Activated CD4-positive, alpha-beta memory T cell treated with anti-CD3 and anti-CD28 coated beads, Interleukin-2, amount 10 ng/mL, durations not matched to agents 7 days and 5 days (primary cell): ENCODE measurements around the gene BCAN. TPM values are rescaled to one million over a fixed set of nuclear protein-coding genes. Genes with fewer than 3 reads are reported as not detected.

Experiments
- CTCF ChIA-PET: fragments of 350-600 bp; sonication (Branson Sonifier 250); formaldehyde crosslinking; loops from one replicate; lab custom pipeline; 2021; ENCODE audit warnings: antibody characterized with exemption, inconsistent platforms; lab: Charles Lee
- POLR2A ChIA-PET: fragments of 350-600 bp; sonication (Branson Sonifier 250); formaldehyde crosslinking; loops from one replicate; lab custom pipeline; 2021; ENCODE audit warnings: antibody characterized with exemption; lab: Charles Lee
- DNase-seq: peaks from one replicate; pipeline ENCODE4 v3.0.0-alpha.2; 2020
- H3K27ac Mint-ChIP-seq: one replicate; pipeline ENCODE4 v1.8.0; 2021; ENCODE audit warnings: mild to moderate bottlenecking, mixed read lengths
- H3K27me3 Mint-ChIP-seq: one replicate; pipeline ENCODE4 v1.8.0; 2021; ENCODE audit warnings: mixed read lengths
- H3K36me3 Mint-ChIP-seq: one replicate; pipeline ENCODE4 v1.8.0; 2021; ENCODE audit warnings: low read depth, mixed read lengths
- H3K4me1 Mint-ChIP-seq: one replicate; pipeline ENCODE4 v1.8.0; 2021; ENCODE audit warnings: mixed read lengths
- H3K4me3 Mint-ChIP-seq: one replicate; pipeline ENCODE4 v1.8.0; 2021; ENCODE audit warnings: mild to moderate bottlenecking, mixed read lengths
- H3K9me3 Mint-ChIP-seq: one replicate; pipeline ENCODE4 v1.8.0; 2021; ENCODE audit warnings: mixed read lengths
- total RNA-seq, 2 experiments: library from RNA; stranded (reverse); gene quantifications; one replicate each; pipeline ENCODE4 v1.2.3, GENCODE V29; 2021

The BCAN gene
- total RNA-seq, 2 experiments from 2014 or later = not detected

DNA sequence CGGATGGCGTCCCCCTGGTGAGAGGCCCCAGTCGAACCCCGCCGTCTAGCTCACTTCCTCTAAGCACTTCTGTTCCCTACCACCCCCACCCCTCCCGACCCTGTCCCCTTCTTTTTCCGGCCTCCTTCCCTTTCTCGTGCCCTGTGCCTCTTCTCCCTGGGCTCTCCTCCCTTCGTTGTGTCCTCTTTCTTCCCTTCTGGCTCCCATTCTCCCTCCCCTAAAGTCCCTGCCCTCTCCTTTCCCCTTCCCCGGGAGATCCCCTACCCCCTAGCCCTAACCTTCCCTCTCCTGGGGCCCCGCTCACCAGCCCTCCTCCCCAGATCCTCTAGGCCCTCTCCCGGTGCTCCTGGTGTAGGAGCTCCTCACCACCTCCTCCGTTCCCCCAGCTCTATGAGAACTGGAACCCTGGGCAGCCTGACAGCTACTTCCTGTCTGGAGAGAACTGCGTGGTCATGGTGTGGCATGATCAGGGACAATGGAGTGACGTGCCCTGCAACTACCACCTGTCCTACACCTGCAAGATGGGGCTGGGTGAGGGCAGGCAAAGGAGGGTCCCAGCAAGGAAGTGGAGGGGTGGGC is 15.9 kb downstream of the BCAN start:
- POLR2A ChIA-PET = no interaction called here
- Mint-ChIP-seq H3K9me3 (no peaks in the 10 kb centered on the region), H3K4me1 (peaks cover 59% of the 10 kb centered on the region), H3K27me3 (peaks cover 48% of the 10 kb centered on the region), H3K4me3 (no peak overlapping the region), H3K27ac (peak overlapping the region; percentile 18), H3K36me3 (peaks cover 3% of the 10 kb centered on the region)
- DNase-seq = no peak
- CTCF ChIA-PET = interaction anchor here (0.9 to 8.7 kb wide), 10 partner anchors 8 to 274 kb away, joined by 3 to 275 read pairs (median 10); partner anchors contain the start of genes BCAN, HAPLN2, ISG20L2 and METTL25B

DNA sequence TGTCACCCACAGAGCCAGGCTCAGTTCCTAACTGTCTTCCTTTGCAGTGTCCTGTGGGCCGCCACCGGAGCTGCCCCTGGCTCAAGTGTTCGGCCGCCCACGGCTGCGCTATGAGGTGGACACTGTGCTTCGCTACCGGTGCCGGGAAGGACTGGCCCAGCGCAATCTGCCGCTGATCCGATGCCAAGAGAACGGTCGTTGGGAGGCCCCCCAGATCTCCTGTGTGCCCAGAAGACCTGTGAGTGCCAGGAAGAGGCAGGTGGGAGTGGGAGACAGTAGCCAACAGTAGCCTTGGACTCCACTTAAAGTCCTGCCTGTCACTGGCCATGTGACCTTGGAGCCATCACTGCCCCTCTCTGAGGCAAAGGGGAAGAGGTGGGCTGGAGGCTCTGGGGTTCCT is 16.6 kb downstream of the BCAN start:
- Mint-ChIP-seq H3K9me3 (no peaks in the 10 kb centered on the region), H3K27ac (no peak overlapping the region), H3K4me3 (no peak overlapping the region), H3K4me1 (peaks cover 64% of the 10 kb centered on the region), H3K27me3 (peaks cover 41% of the 10 kb centered on the region), H3K36me3 (peaks cover 3% of the 10 kb centered on the region)
- CTCF ChIA-PET = interaction anchor here (0.9 to 8.7 kb wide), 11 partner anchors 9 to 275 kb away, joined by 3 to 275 read pairs (median 4); partner anchors contain the start of genes BCAN, HAPLN2, ISG20L2 and METTL25B
- POLR2A ChIA-PET = no interaction called here
- DNase-seq = no peak

GRCh38 chr1:156658945-156659574 is 17.1 kb downstream of the BCAN start:
- POLR2A ChIA-PET = interaction anchor here (0.6 kb wide), 1 partner anchor 11 kb away, joined by 3 read pairs; no protein-coding TSS in a partner anchor
- peak overlapping the region; percentile 86 for H3K27ac Mint-ChIP-seq

GRCh38 chr1:156659661-156659987 is 17.7 kb downstream of the BCAN start:
- H3K36me3 Mint-ChIP-seq = peaks cover 3% of the 10 kb centered on the region
- DNase-seq = no peak
- ChIA-PET CTCF (interaction anchor here (0.7 to 8.7 kb wide), 16 partner anchors 10 to 268 kb away, joined by 3 to 275 read pairs (median 5); partner anchors contain the start of genes HAPLN2, ISG20L2, METTL25B and NES), POLR2A (interaction anchor here (0.6 to 2.6 kb wide), 2 partner anchors 11 to 69 kb away, joined by 3 to 17 read pairs; partner anchors contain the start of genes ISG20L2 and METTL25B)
- peak overlapping the region; percentile 83 for H3K4me3 Mint-ChIP-seq
- peaks cover 67% of the 10 kb centered on the region for H3K4me1 Mint-ChIP-seq
- H3K27me3 Mint-ChIP-seq = peaks cover 32% of the 10 kb centered on the region
- no peaks in the 10 kb centered on the region for H3K9me3 Mint-ChIP-seq
- H3K27ac Mint-ChIP-seq = peak overlapping the region; percentile 86

More at GRCh38 chr1:156658945-156659574, 17.1 kb downstream of the BCAN start:
- no peak for DNase-seq
- peaks cover 65% of the 10 kb centered on the region for H3K4me1 Mint-ChIP-seq
- H3K4me3 Mint-ChIP-seq = peak overlapping the region; percentile 83
- H3K27me3 Mint-ChIP-seq = peaks cover 37% of the 10 kb centered on the region
- CTCF ChIA-PET = interaction anchor here (0.7 to 8.7 kb wide), 16 partner anchors 10 to 269 kb away, joined by 3 to 275 read pairs (median 5); partner anchors contain the start of genes HAPLN2, ISG20L2, METTL25B and NES
- peaks cover 3% of the 10 kb centered on the region for H3K36me3 Mint-ChIP-seq
- no peaks in the 10 kb centered on the region for H3K9me3 Mint-ChIP-seq

DNA sequence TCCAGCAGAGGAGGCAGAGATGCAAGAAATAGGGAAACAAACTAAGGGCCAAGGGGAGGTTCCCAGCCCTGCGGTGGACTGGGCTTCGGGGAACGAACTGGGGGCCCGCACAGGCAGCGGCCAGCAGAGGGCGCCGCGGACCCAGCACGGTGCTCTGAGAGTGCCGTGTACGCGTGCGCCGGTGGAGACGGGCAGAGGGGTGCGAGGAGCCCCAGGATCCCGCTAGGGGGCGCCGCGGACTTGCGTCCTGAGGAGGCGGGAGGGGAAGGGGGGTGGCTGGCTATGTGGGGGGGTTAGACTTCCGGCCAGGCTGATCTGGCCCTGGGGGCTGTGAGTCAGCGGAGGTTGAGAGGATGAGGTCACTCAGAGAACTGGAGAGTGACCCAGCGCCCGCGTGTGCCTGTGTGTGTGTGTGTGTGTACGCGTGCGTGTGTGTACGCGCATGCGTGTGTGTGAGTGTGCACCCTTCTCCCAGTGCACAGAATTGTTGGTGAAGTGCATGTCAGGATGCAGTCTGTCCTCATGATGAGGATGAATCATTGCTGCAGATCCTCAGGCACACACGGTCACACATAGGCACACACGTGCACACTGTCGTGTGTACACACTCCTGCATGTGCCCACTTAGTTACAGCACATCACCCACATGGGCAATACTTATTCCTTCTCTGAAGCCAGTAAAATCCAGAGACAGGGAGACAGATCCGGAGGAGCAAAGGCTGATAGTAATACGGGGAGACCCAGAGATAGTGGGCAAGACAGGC is 18.3 kb downstream of the BCAN start:
- Mint-ChIP-seq H3K27ac (peak overlapping the region; percentile 86), H3K4me3 (peak overlapping the region; percentile 83), H3K4me1 (peaks cover 72% of the 10 kb centered on the region), H3K9me3 (no peaks in the 10 kb centered on the region), H3K27me3 (peaks cover 30% of the 10 kb centered on the region), H3K36me3 (peaks cover 3% of the 10 kb centered on the region)
- ChIA-PET CTCF (interaction anchor here (0.9 to 8.7 kb wide), 22 partner anchors 11 to 268 kb away, joined by 3 to 275 read pairs (median 6); partner anchors contain the start of genes HAPLN2, ISG20L2, MEF2D and METTL25B), POLR2A (interaction anchor here (0.8 to 2.6 kb wide), 8 partner anchors 17 to 159 kb away, joined by 3 to 17 read pairs (median 4); partner anchors contain the start of genes CRABP2, ISG20L2, MEF2D and METTL25B)
- peak; percentile 95 for DNase-seq

DNA sequence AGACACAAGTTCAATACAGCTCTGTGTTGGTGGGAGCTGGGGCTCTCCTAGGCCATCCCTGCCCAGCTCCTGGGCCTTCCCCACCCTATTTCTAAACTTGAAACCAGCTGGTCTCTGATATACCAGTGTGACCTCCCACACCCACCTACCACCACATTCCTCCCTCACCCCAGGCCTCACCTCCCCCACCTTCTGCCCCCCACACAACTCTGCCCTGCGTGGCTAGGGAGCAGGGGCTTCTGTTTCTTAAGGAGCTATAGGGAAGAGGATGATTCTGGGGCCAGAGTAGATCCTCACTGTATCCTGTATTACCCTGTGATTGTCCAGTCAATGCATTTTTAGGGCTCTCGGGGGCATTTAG is 18.8 kb downstream of the BCAN start:
- Mint-ChIP-seq H3K27me3 (peaks cover 28% of the 10 kb centered on the region), H3K4me3 (peak overlapping the region; percentile 83), H3K9me3 (no peaks in the 10 kb centered on the region), H3K36me3 (peaks cover 3% of the 10 kb centered on the region), H3K27ac (peak overlapping the region; percentile 86), H3K4me1 (peaks cover 78% of the 10 kb centered on the region)
- CTCF ChIA-PET = interaction anchor here (0.7 to 8.7 kb wide), 17 partner anchors 11 to 275 kb away, joined by 3 to 275 read pairs (median 8); partner anchors contain the start of genes HAPLN2, ISG20L2, MEF2D and METTL25B
- DNase-seq = no peak
- POLR2A ChIA-PET = interaction anchor here (0.8 to 2.6 kb wide), 12 partner anchors 9 to 160 kb away, joined by 3 to 17 read pairs (median 3); partner anchors contain the start of genes CRABP2, ISG20L2, MEF2D and METTL25B

GRCh38 chr1:156662005-156662799 is 20.3 kb downstream of the BCAN start:
- Mint-ChIP-seq H3K4me1 (peaks cover 72% of the 10 kb centered on the region), H3K27me3 (peaks cover 17% of the 10 kb centered on the region), H3K36me3 (peaks cover 3% of the 10 kb centered on the region), H3K27ac (peak overlapping the region; percentile 86), H3K9me3 (no peaks in the 10 kb centered on the region), H3K4me3 (peak overlapping the region; percentile 83)
- ChIA-PET POLR2A (interaction anchor here (0.8 to 2.6 kb wide), 7 partner anchors 11 to 161 kb away, joined by 3 to 17 read pairs (median 4); partner anchors contain the start of genes ISG20L2, MEF2D and METTL25B), CTCF (interaction anchor here (1.8 to 8.7 kb wide), 8 partner anchors 10 to 106 kb away, joined by 4 to 275 read pairs (median 36); partner anchors contain the start of genes HAPLN2, ISG20L2, METTL25B and NES)
- DNase-seq = no peak

DNA sequence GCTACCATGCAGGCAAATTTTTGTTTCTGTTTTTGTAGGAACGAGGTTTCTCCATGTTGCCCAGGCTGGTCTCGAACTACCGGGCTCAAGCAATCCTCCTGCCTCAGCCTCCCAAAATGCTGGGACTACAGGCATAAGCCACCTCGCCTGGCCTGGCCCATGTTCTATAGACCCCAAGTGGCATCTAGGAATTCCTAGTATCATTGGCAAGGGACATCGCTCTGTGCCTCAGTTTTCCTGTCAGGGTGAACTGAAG is 20.8 kb downstream of the BCAN start:
- Mint-ChIP-seq H3K4me1 (peaks cover 67% of the 10 kb centered on the region), H3K27ac (no peak overlapping the region), H3K27me3 (peaks cover 11% of the 10 kb centered on the region), H3K36me3 (peaks cover 3% of the 10 kb centered on the region), H3K4me3 (no peak overlapping the region), H3K9me3 (no peaks in the 10 kb centered on the region)
- CTCF ChIA-PET = interaction anchor here (0.7 to 8.7 kb wide), 4 partner anchors 17 to 37 kb away, joined by 4 to 275 read pairs (median 90); partner anchors contain the start of genes HAPLN2 and NES
- DNase-seq = no peak
- POLR2A ChIA-PET = no interaction called here

- DNase-seq = no peak
- H3K9me3 Mint-ChIP-seq = no peaks in the 10 kb centered on the region
- no peak overlapping the region for H3K4me3 Mint-ChIP-seq
- H3K27me3 Mint-ChIP-seq = peaks cover 8% of the 10 kb centered on the region
- CTCF ChIA-PET = interaction anchor here (0.7 to 8.6 kb wide), 2 partner anchors 17 to 32 kb away, joined by 4 to 139 read pairs; partner anchors contain the start of gene NES
- peaks cover 62% of the 10 kb centered on the region for H3K4me1 Mint-ChIP-seq
- no peak overlapping the region for H3K27ac Mint-ChIP-seq
- peaks cover 3% of the 10 kb centered on the region for H3K36me3 Mint-ChIP-seq
- POLR2A ChIA-PET = no interaction called here
These were observed 21.3 kb downstream of the BCAN start for GRCh38 chr1:156663178-156663577.

DNA sequence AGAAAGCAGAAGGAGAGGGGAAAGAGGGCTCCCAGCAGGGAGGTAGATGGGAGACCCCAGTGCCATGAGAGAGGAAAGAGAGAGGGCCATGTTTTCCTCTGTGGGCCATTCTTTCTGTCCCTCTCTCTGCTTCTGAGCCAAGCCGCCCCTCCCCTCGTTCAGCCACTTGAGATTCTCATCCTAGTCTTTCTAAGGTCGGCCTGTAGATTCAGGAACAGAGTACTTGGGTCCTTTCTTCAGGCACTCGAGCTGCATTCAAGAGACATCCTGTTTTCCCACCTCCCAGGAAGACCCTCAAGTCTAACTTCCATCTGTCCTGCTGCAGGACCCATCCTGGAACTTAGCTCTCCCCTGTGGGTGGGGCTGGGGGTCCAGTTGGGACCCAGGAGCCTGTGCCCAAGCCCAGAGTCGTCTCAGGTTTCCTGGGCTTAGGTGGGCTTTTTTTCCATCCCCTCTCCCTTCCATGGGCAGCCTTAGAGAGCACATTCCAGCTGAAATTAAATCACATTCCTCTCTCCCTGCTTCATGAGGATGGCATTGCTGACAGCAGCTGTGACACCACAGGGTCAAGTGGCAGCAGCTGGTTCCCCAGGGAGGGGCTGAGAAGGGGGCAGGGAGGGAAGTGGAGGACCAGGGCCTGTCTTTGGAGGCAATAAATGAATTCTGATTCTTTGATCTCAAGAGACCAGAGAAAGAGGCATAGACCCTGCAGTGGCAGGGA is 22.3 kb downstream of the BCAN start:
- Mint-ChIP-seq H3K4me1 (peaks cover 52% of the 10 kb centered on the region), H3K9me3 (no peaks in the 10 kb centered on the region), H3K27me3 (peaks cover 7% of the 10 kb centered on the region), H3K27ac (no peak overlapping the region), H3K4me3 (no peak overlapping the region), H3K36me3 (peaks cover 3% of the 10 kb centered on the region)
- POLR2A ChIA-PET = no interaction called here
- no peak for DNase-seq
- CTCF ChIA-PET = interaction anchor here (0.5 to 1.7 kb wide), 2 partner anchors 8 to 226 kb away, joined by 3 to 4 read pairs; no protein-coding TSS in a partner anchor

- ChIA-PET POLR2A (no interaction called here), CTCF (interaction anchor here (1.7 kb wide), 1 partner anchor 226 kb away, joined by 4 read pairs; no protein-coding TSS in a partner anchor)
- no peak overlapping the region for H3K4me3 Mint-ChIP-seq
- peaks cover 45% of the 10 kb centered on the region for H3K4me1 Mint-ChIP-seq
- H3K27ac Mint-ChIP-seq = no peak overlapping the region
- peaks cover 3% of the 10 kb centered on the region for H3K36me3 Mint-ChIP-seq
- H3K9me3 Mint-ChIP-seq = no peaks in the 10 kb centered on the region
- peaks cover 10% of the 10 kb centered on the region for H3K27me3 Mint-ChIP-seq
- no peak for DNase-seq
These were observed 23.0 kb downstream of the BCAN start for GRCh38 chr1:156664767-156665411.
